Measurements from ENCODE around the gene FYN. TPM values are rescaled to one million over a fixed set of nuclear protein-coding genes. Genes with fewer than 3 reads are reported as not detected.

The FYN gene
- total and polyA plus RNA-seq, 2 of the 8 experiments (the other 6 are each of a cell fraction or from before 2014, with no cell fraction given), result 46.8 to 97.2 TPM

- no peaks in the 10 kb centered on the region for H3K9me3 ChIP-seq (ENCODE audit: insufficient read depth in 2 of 2, low read depth in 1 of 2, low read length in 1 of 2)
These were observed 186.4 kb downstream of the FYN start for GRCh38 chr6:111686932-111687266.

More at GRCh38 chr6:111686932-111687266, 186.4 kb downstream of the FYN start:
- Histone ChIP-seq H3K18ac (ENCODE audit: extremely low read depth, low read length) (no peak overlapping the region), H3K27ac (ENCODE audit: low read depth, low read length) (no peak overlapping the region), H3K79me1 (ENCODE audit: low read depth, low read length) (no peaks in the 10 kb centered on the region), H3K4me3 (ENCODE audit: extremely low read depth in 1 of 4, insufficient read depth in 2 of 4, low read depth in 3 of 4, low read length in 4 of 4) (no peak overlapping the region), H3K36me3 (ENCODE audit: control insufficient read depth in 2 of 4, insufficient read depth in 4 of 4, low read length in 3 of 4) (peaks cover 2 to 23% (median 7%) of the 10 kb centered on the region in 4 experiments; a peak in 5 of 8 replicates), H2BK12ac (ENCODE audit: low read depth, low read length) (no peak overlapping the region), H3K14ac (ENCODE audit: insufficient read length) (no peak overlapping the region), H2BK15ac (ENCODE audit: low read length) (no peak overlapping the region), H2BK20ac (ENCODE audit: low read length) (no peak overlapping the region), H3K23me2 (ENCODE audit: low read depth, low read length) (no peaks in the 10 kb centered on the region), H2AK5ac (ENCODE audit: low read depth, low read length) (no peak overlapping the region), H4K20me1 (replicated peaks in 1 of 2; ENCODE audit: control insufficient read depth in 1 of 2, insufficient read depth in 2 of 2, low read length in 2 of 2) (peaks cover 2 to 3% of the 10 kb centered on the region in 2 experiments), H2BK120ac (replicated peaks; ENCODE audit: low read depth, low read length) (no peak overlapping the region), H4K5ac (ENCODE audit: insufficient read length, low read depth, low read length) (no peak overlapping the region), H2AFZ (ENCODE audit: low read length) (no peak overlapping the region), H3K4ac (replicated peaks; ENCODE audit: insufficient read length, low read depth, low read length) (no peak overlapping the region), H2BK5ac (ENCODE audit: low read depth, low read length) (no peak overlapping the region), H3K56ac (replicated peaks; ENCODE audit: insufficient read length, low read depth, low read length) (no peak overlapping the region), H4K8ac (ENCODE audit: extremely low read depth, insufficient read depth, low read length) (no peak overlapping the region), H3K27me3 (replicated peaks in 1 of 4; ENCODE audit: control insufficient read depth in 3 of 4, extremely low read depth in 1 of 4, insufficient read depth in 3 of 4, low read length in 3 of 4) (no peaks in the 10 kb centered on the region), H4K91ac (replicated peaks; ENCODE audit: insufficient read length, low read length) (no peak overlapping the region), H3K23ac (ENCODE audit: insufficient read length) (no peak overlapping the region), H3K4me2 (ENCODE audit: insufficient read depth in 1 of 2, low read depth in 2 of 2, low read length in 2 of 2) (no peak overlapping the region), H3K9ac (replicated peaks in 1 of 4; ENCODE audit: extremely low read depth in 1 of 4, low read depth in 3 of 4, low read length in 3 of 4) (no peak overlapping the region), H3K79me2 (ENCODE audit: control insufficient read depth in 1 of 2, insufficient read depth in 2 of 2, low read length in 2 of 2) (no peaks in the 10 kb centered on the region), H3K4me1 (replicated peaks in 1 of 4; ENCODE audit: control insufficient read depth in 3 of 4, insufficient read depth in 4 of 4, low read length in 3 of 4) (peaks cover 0 to 4% (median 0%) of the 10 kb centered on the region in 4 experiments; a peak in 4 of 7 replicates)
- 92% methylated on average over 3 of the region's 3 CpGs; no CpG with 5 or more reads in 1 of the 2 experiments for WGBS, 2 experiments (ENCODE audit: extremely low coverage in 1 of 2, insufficient coverage in 1 of 2, insufficient read length in 1 of 2, insufficient replicate concordance in 2 of 2, low coverage in 1 of 2, low lambda C conversion rate in 2 of 2, missing lambda C conversion rate in 1 of 2)
- DNase-seq (ENCODE audit: low read depth in 1 of 2, low spot score in 2 of 2) (no peak), FAIRE-seq (no peak)
- CTCF ChIA-PET (ENCODE audit: partially characterized antibody), result interaction anchor here (1.3 to 1.8 kb wide), 2 partner anchors 15 to 359 kb away, joined by 3 read pairs; no protein-coding TSS in a partner anchor
- TF ChIP-seq KDM5A (IDR thresholded peaks at IDR 0.05; ENCODE audit: low read length), result no peak
- TF ChIP-seq GTF2F1 (IDR thresholded peaks at IDR 0.05; ENCODE audit: borderline replicate concordance, low read depth, low read length), result no peak
- POLR2A ChIA-PET (ENCODE audit: partially characterized antibody), result interaction anchor here (0.7 kb wide), 1 partner anchor 31 kb away, joined by 3 read pairs; no protein-coding TSS in a partner anchor
